Tibial nerve (tissue), 4 donors: Measurements from ENCODE around the gene GK2.

Experiments
- CTCF ChIP-seq, 5 experiments: fragments of 200-600 bp in 3 of 5; fragments of 450-650 bp in 2 of 5; sonication (generic) in 3 of 5; IDR thresholded peaks; one replicate each; pipeline ENCODE4 v1.5.1; 2016 to 2019; ENCODE audit warnings: antibody characterized with exemption in 5 of 5, mild to moderate bottlenecking in 3 of 5, moderate library complexity in 2 of 5
- EP300 ChIP-seq, 2 donors: sonication (generic); formaldehyde crosslinking; IDR thresholded peaks; one replicate each; pipeline ENCODE4 v1.6.1; 2017; ENCODE audit warnings: antibody characterized with exemption in 2 of 2, mild to moderate bottlenecking in 1 of 2
- POLR2A ChIP-seq, 2 donors: fragments of 450-650 bp; IDR thresholded peaks; one replicate each; pipeline ENCODE4 v1.6.1; 2017; ENCODE audit warnings: antibody characterized with exemption in 2 of 2, mild to moderate bottlenecking in 2 of 2, moderate library complexity in 2 of 2

GRCh38 chr4:79408063-79408462, at the start of gene GK2:
- TF ChIP-seq CTCF (IDR thresholded peaks at IDR 0.05) (no peak), POLR2A (IDR thresholded peaks at IDR 0.05) (no peak), EP300 (IDR thresholded peaks at IDR 0.05) (no peak)
